ENCODE results near the gene JSRP1.
"Not testable (repeated sequence)": the region's sequence is repeated elsewhere in the genome, so short reads cannot be mapped to it uniquely, and the experiment has no call there.

The JSRP1 gene

GRCh38 chr19:2282062-2282861 is 26.0 kb upstream of the JSRP1 start, which contains the start of gene PEAK3:
Gene PEAK3 (minus strand): TSS chr19:2282175. CDS start chr19:2280931, 1,244 bp downstream.
- DNase-seq (ENCODE audit: low spot score) = peak; percentile 49

GRCh38 chr19:2281265-2282061 is 25.2 kb upstream of the JSRP1 start:
- DNase-seq (ENCODE audit: low spot score) = not testable (repeated sequence)

GRCh38 chr19:2280633-2281264 is 24.5 kb upstream of the JSRP1 start:
- DNase-seq (ENCODE audit: low spot score) = no peak

- DNase-seq (ENCODE audit: low spot score) = no peak
These were observed 22.4 kb upstream of the JSRP1 start for GRCh38 chr19:2278459-2279158.

- DNase-seq (ENCODE audit: low spot score) = no peak
These were observed 20.9 kb upstream of the JSRP1 start for GRCh38 chr19:2277138-2277537.

GRCh38 chr19:2276429-2276986 is 20.3 kb upstream of the JSRP1 start:
- no peak for DNase-seq (ENCODE audit: low spot score)

GRCh38 chr19:2275588-2276428 is 19.6 kb upstream of the JSRP1 start:
- DNase-seq (ENCODE audit: low spot score) = no peak

GRCh38 chr19:2274931-2275535 is 18.8 kb upstream of the JSRP1 start:
- peak; percentile 79 for DNase-seq (ENCODE audit: low spot score)

- no peak for DNase-seq (ENCODE audit: low spot score)
These were observed 18.0 kb upstream of the JSRP1 start for GRCh38 chr19:2274185-2274711.

GRCh38 chr19:2273356-2274184 is 17.4 kb upstream of the JSRP1 start:
- DNase-seq (ENCODE audit: low spot score) = peak; percentile 80

- DNase-seq (ENCODE audit: low spot score) = peak; percentile 83
These were observed 15.3 kb upstream of the JSRP1 start for GRCh38 chr19:2271234-2272103.

- DNase-seq (ENCODE audit: low spot score) = peak; percentile 93
These were observed 14.4 kb upstream of the JSRP1 start for GRCh38 chr19:2270423-2271233.

- no peak for DNase-seq (ENCODE audit: low spot score)
These were observed 13.9 kb upstream of the JSRP1 start for GRCh38 chr19:2270157-2270422.

GRCh38 chr19:2269244-2270156 is 13.3 kb upstream of the JSRP1 start:
- peak; percentile 100 for DNase-seq (ENCODE audit: low spot score)

- DNase-seq (ENCODE audit: low spot score) = no peak
These were observed 12.6 kb upstream of the JSRP1 start for GRCh38 chr19:2268861-2269243.

- DNase-seq (ENCODE audit: low spot score) = no peak
These were observed 12.2 kb upstream of the JSRP1 start for GRCh38 chr19:2268480-2268830.

Data from AG08395 (cell line).